Prostate gland (tissue), 2 donors: Measurements from ENCODE around the gene KLHDC9. TPM values are rescaled to one million over a fixed set of nuclear protein-coding genes. Genes with fewer than 3 reads are reported as not detected.

Experiments
- DNase-seq: peaks from one replicate; pipeline ENCODE4 v3.0.0-alpha.2; 2019; ENCODE audit warnings: low spot score
- H3K27ac ChIP-seq, 2 donors: fragments of 200-600 bp; sonication (generic); 2 replicates each; pipeline ENCODE4 v1.5.1; 2017 to 2019
- H3K27me3 ChIP-seq: fragments of 200-600 bp; sonication (generic); replicated peaks from 2 replicates; pipeline ENCODE4 v1.5.1; 2019; ENCODE audit not compliant: insufficient read depth
- H3K36me3 ChIP-seq, 2 donors: fragments of 200-600 bp; sonication (generic); 1 replicate in 1 of 2; 2 replicates in 1 of 2; pipeline versions ENCODE4 v1.5.1 to v1.8.1; 2017 to 2019
- H3K4me1 ChIP-seq: fragments of 200-600 bp; sonication (generic); replicated peaks from 2 replicates; pipeline ENCODE4 v1.5.1; 2019
- H3K4me3 ChIP-seq, 2 donors: fragments of 200-600 bp; sonication (generic); 2 replicates each; pipeline ENCODE4 v1.5.1; 2017 to 2019
- H3K9me3 ChIP-seq: fragments of 200-600 bp; sonication (generic); 2 replicates; pipeline ENCODE4 v1.5.1; 2017
- CTCF ChIP-seq, 4 experiments: fragments of 200-600 bp in 2 of 4; fragments of 450-650 bp in 2 of 4; sonication (generic) in 2 of 4; IDR thresholded peaks; 1 replicate in 3 of 4; 2 replicates in 1 of 4; pipeline ENCODE4 v1.5.1; 2016 to 2019; ENCODE audit warnings: antibody characterized with exemption in 4 of 4, mild to moderate bottlenecking in 2 of 4, moderate library complexity in 2 of 4
- POLR2A ChIP-seq: fragments of 450-650 bp; IDR thresholded peaks from one replicate; pipeline ENCODE4 v1.6.1; 2016; ENCODE audit warnings: antibody characterized with exemption, mild to moderate bottlenecking
- POLR2AphosphoS5 ChIP-seq: sonication (generic); formaldehyde crosslinking; IDR thresholded peaks from one replicate; pipeline ENCODE4 v1.6.1; 2017; ENCODE audit warnings: antibody characterized with exemption
- WGBS: methylation state at CpG from one replicate; pipeline ENCODE4 v1.1.5; 2018; 5-methylcytosine and 5-hydroxymethylcytosine counted together
- intact Hi-C: fragments of 100-400 bp; cut with DNase I; formaldehyde crosslinking; loops from one replicate; pipeline ENCODE4 v1.14.2; 2022
- total RNA-seq, 2 donors: library from RNA; depleted of rRNA; stranded (reverse); fragments of >200 nt; gene quantifications; one replicate each; pipeline ENCODE4 v1.1.0, GENCODE V29; 2016

The KLHDC9 gene
- total RNA-seq, 2 donors from 2014 or later, result 24.8 to 33.3 TPM

GRCh38 chr1:161121042-161121650, 23.0 kb downstream of the KLHDC9 start:
- Histone ChIP-seq H3K4me1 (peaks cover 11% of the 10 kb centered on the region), H3K27ac (no peak overlapping the region), H3K36me3 (peaks cover 8 to 25% of the 10 kb centered on the region in 2 donors), H3K9me3 (no peaks in the 10 kb centered on the region), H3K27me3 (no peaks in the 10 kb centered on the region), H3K4me3 (no peak overlapping the region)
- DNase-seq, result no peak
- TF ChIP-seq POLR2AphosphoS5 (no peak), POLR2A (no peak), CTCF (IDR thresholded peaks at IDR 0.05) (no peak)
- 86% methylated on average over 3 of the region's 3 CpGs for WGBS
- intact Hi-C loops, result no loop called here

- WGBS, result 76% methylated on average over 4 of the region's 4 CpGs
- no peaks in the 10 kb centered on the region for H3K27me3 ChIP-seq
- TF ChIP-seq POLR2A (no peak), CTCF (IDR thresholded peaks at IDR 0.05) (no peak), POLR2AphosphoS5 (no peak)
- intact Hi-C loops, result no loop called here
- H3K4me3 ChIP-seq, result no peak overlapping the region
- H3K4me1 ChIP-seq, result peaks cover 11% of the 10 kb centered on the region
- H3K9me3 ChIP-seq, result no peaks in the 10 kb centered on the region
- peaks cover 8 to 25% of the 10 kb centered on the region in 2 donors for H3K36me3 ChIP-seq
- no peak overlapping the region for H3K27ac ChIP-seq
- no peak for DNase-seq
These were observed 23.7 kb downstream of the KLHDC9 start for GRCh38 chr1:161121834-161122233.

- intact Hi-C loops, result no loop called here
- WGBS, result 85% methylated on average over 6 of the region's 6 CpGs
- H3K4me1 ChIP-seq, result peaks cover 11% of the 10 kb centered on the region
- TF ChIP-seq POLR2AphosphoS5, result no peak
- TF ChIP-seq POLR2A, result no peak
- TF ChIP-seq CTCF (IDR thresholded peaks at IDR 0.05), result no peak
- no peak for DNase-seq
- no peak overlapping the region for H3K4me3 ChIP-seq
- H3K36me3 ChIP-seq, result peaks cover 8 to 25% of the 10 kb centered on the region in 2 donors
- H3K9me3 ChIP-seq, result no peaks in the 10 kb centered on the region
- no peaks in the 10 kb centered on the region for H3K27me3 ChIP-seq
- H3K27ac ChIP-seq, result no peak overlapping the region
These were observed 24.8 kb downstream of the KLHDC9 start for GRCh38 chr1:161122967-161123366.

GRCh38 chr1:161127649-161128048, 29.5 kb downstream of the KLHDC9 start:
- TF ChIP-seq CTCF (IDR thresholded peaks at IDR 0.05) (no peak), POLR2AphosphoS5 (no peak), POLR2A (no peak)
- H3K27me3 ChIP-seq, result no peaks in the 10 kb centered on the region
- H3K27ac ChIP-seq, result no peak overlapping the region
- H3K36me3 ChIP-seq, result peaks cover 5 to 11% of the 10 kb centered on the region in 2 donors
- 87% methylated on average over 2 of the region's 2 CpGs for WGBS
- no peak for DNase-seq
- intact Hi-C loops, result no loop called here
- no peaks in the 10 kb centered on the region for H3K9me3 ChIP-seq
- H3K4me3 ChIP-seq, result no peak overlapping the region
- no peaks in the 10 kb centered on the region for H3K4me1 ChIP-seq
